ENCODE data around the gene RET. TPM values are rescaled to one million over a fixed set of nuclear protein-coding genes. Genes with fewer than 3 reads are reported as not detected.

Gene RET
- total RNA-seq, result 0.07 and 1.2 TPM in 2 replicates

DNA sequence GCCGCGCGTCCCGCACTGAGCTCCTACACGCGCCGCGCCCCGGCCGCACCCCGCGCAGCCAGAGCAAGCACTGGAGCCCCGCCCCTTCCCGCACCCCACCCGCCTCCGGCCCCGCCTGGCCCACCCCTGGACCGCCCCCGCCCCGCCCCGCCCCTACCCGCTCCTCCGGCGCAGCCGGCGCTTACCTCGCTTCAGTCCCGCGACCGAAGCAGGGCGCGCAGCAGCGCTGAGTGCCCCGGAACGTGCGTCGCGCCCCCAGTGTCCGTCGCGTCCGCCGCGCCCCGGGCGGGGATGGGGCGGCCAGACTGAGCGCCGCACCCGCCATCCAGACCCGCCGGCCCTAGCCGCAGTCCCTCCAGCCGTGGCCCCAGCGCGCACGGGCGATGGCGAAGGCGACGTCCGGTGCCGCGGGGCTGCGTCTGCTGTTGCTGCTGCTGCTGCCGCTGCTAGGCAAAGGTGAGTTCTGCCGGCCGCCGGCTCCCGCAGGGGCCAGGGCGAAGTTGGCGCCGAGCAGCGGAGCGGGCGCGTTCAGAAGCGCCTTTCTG, at the start of gene RET:
Gene RET (plus strand): TSS at position 194 of the 545 bp plus-strand sequence. CDS start 190 bp downstream, at position 384.
- TF ChIP-seq CTCF (conservative IDR thresholded peaks at IDR 0.05; ENCODE audit: low read depth, low read length), result no peak
- no peak within 1 kb of the TSS for H3K4me3 ChIP-seq (ENCODE audit: low read depth, low read length)
- no peak for DNase-seq (ENCODE audit: low read depth)

- no peak for TF ChIP-seq CTCF (conservative IDR thresholded peaks at IDR 0.05; ENCODE audit: low read depth, low read length)
- no peak for DNase-seq (ENCODE audit: low read depth)
- no peak overlapping the region for H3K4me3 ChIP-seq (ENCODE audit: low read depth, low read length)
These were observed 49.4 kb upstream of the RET start for GRCh38 chr10:43027331-43027955.

GRCh38 chr10:43028143-43028542, 48.7 kb upstream of the RET start:
- H3K4me3 ChIP-seq (ENCODE audit: low read depth, low read length), result no peak overlapping the region
- TF ChIP-seq CTCF (conservative IDR thresholded peaks at IDR 0.05; ENCODE audit: low read depth, low read length), result no peak
- DNase-seq (ENCODE audit: low read depth), result no peak

DNA sequence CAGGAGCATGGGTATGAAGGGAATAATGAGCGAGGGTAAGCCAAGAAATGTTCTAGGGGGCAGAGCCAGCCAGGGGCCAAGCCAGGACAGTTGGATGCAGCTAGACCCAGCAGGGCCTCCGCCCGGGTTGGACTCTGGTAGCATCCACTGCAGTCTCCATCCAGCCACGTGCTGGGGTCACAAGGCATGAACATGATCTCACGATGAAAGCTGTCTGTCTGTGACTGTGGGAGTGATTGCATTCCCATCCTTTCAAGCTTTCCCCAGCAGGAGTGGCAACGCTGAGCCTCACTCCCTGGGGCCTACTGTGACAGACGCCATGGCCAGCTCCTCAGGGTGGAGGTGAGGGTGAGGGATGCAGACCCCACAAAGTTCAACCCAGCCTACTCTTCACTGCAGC, 47.8 kb upstream of the RET start:
- TF ChIP-seq CTCF (conservative IDR thresholded peaks at IDR 0.05; ENCODE audit: low read depth, low read length), result no peak
- no peak for DNase-seq (ENCODE audit: low read depth)
- H3K4me3 ChIP-seq (ENCODE audit: low read depth, low read length), result no peak overlapping the region

DNA sequence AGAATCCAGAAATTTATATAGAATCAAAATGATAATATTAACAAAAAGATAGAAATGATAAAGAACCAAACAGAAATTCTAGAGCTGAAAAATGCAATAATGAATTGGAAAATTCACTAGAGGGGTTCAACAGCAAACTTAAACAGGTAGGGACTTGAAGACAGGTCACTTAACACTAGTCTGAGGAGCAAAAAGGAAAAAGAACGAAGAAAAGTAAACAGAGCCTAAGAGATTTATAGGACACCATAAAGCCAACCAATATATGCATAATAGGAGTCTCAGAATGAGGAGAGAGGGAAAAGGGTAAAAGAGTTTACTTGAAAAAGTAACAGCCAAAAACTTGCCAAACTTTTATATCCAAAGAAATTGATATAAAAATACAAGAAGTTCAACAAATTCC, 44.3 kb upstream of the RET start:
- no peak for TF ChIP-seq CTCF (conservative IDR thresholded peaks at IDR 0.05; ENCODE audit: low read depth, low read length)
- no peak overlapping the region for H3K4me3 ChIP-seq (ENCODE audit: low read depth, low read length)
- no peak for DNase-seq (ENCODE audit: low read depth)

GRCh38 chr10:43035800-43036199, 41.1 kb upstream of the RET start:
- no peak overlapping the region for H3K4me3 ChIP-seq (ENCODE audit: low read depth, low read length)
- no peak for TF ChIP-seq CTCF (conservative IDR thresholded peaks at IDR 0.05; ENCODE audit: low read depth, low read length)
- DNase-seq (ENCODE audit: low read depth), result no peak

Measured in epithelial cell of proximal tubule (primary cell).